GM21390 (cell line): ENCODE results near the gene TMIGD1.

ENCODE experiments used
- ATAC-seq: cut with Tn5 transposase; IDR thresholded peaks from one replicate; pipeline ENCODE4 v1.9.1; 2021; ENCODE audit not compliant: unreplicated experiment

The TMIGD1 gene

GRCh38 chr17:30333503-30334360 is at the start of gene TMIGD1:
TSS of gene TMIGD1 (minus strand) at chr17:30334057. CDS start at chr17:30332133, 1,924 bp downstream.
- no peak for ATAC-seq

- no peak for ATAC-seq
These were observed 48.5 kb upstream of the TMIGD1 start for GRCh38 chr17:30382345-30382744.

DNA sequence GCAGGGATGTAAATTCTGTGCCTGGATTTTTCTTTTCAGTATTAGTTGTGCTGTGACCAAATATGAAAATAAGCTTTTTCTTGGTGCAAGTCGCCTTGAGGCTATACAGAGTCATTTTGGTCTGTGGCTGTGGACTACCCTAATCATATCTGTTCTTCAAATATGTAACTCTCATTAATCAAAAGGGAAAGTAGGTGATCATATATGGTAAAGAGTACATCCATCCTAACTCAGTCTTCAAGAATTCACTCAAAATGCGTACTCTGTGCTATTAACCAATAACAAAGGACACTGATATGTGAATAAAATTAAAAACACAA is 47.4 kb upstream of the TMIGD1 start:
- no peak for ATAC-seq

DNA sequence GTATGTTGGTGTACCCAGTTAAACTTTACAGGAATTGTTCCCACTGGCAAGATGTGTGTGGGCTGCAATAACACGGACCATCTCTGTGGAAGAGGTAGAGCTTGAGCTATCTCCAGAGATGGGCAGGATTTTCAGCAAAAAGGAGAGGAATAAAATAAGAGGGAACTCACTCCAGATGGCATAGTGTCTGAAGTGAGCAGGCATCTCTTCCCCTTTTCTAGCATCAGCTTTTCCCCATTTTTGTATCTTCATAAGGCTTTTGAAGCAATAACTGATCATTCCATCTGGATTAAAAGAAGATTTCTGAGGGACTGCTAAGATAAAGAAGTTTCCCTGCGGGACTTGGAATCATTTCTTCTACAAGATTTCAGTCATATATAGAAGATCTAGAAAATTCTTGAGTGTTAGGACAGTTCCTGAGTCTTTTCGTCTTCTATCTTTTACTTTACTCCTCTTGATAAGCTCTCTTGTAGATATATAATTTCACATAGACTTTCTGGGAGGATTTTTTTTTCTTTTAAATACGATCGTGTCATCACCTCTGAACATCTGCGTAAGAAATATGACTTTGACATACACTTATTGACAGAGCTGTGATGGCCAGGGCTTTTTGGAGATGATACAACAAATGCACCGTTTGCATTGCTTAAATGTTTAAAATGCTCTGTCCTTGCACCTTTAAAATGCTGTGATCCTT is 46.9 kb upstream of the TMIGD1 start:
- no peak for ATAC-seq

DNA sequence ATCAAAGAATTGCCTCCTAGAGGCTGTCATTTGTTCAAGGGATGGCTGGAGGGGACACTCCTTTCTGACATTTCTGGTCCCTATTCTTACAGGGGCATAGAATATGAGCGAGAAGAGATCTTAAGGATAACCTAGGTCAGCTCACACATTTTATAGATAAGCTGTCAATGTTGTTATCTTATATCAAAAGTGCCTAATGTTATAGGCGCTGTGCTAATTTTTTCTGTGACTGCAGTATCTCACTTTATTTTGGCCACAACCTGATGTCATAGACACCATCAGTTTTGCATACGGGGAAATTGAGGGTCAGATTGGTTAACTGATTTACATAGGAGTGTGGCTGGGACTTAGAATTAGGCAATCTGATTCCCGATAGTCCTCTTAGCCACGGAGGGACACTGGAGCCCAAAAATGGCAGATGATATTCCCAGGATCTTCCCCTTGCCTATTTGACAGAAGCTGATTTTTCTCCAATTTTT is 46.1 kb upstream of the TMIGD1 start:
- no peak for ATAC-seq

- peak; percentile 9 for ATAC-seq
These were observed 45.5 kb upstream of the TMIGD1 start for GRCh38 chr17:30379303-30379902.

- peak; percentile 82 for ATAC-seq
These were observed 45.0 kb upstream of the TMIGD1 start, which contains the start of gene CPD for GRCh38 chr17:30378825-30379302. TSS of gene CPD (plus strand) at chr17:30378927. CDS start at chr17:30378981, 54 bp downstream.

DNA sequence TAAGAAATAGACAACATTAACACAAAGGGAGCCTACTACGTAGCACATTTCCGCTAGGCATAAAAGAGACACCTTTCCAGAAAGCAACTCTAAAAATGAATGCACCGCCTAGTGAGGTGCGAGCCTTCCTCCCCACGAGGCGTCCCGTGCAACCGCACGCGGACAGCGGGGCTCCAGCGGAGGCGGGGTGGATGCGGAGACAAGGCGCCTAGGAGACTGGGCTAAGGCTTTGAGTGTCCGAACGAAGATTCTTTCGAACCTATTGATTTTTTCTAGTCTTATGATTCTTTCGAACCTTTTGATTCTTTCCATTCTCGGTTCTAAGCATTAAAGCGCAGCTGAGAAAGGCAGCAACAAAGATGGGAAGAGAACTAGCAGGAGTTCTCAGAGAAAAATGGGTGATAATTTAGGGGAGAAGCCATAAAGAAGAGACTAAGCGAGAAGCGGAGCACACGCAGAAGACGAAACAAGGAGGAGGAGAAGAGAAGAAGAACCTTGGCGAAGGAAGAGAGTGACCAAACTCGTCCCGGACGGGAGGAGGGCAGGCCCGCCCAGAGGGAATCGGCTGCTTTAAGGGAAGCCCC is 44.5 kb upstream of the TMIGD1 start:
- ATAC-seq = no peak

GRCh38 chr17:30377574-30378240 is 43.9 kb upstream of the TMIGD1 start:
- no peak for ATAC-seq

- no peak for ATAC-seq
These were observed 43.0 kb upstream of the TMIGD1 start for GRCh38 chr17:30376621-30377452.

GRCh38 chr17:30375661-30376060 is 41.8 kb upstream of the TMIGD1 start:
- ATAC-seq = no peak

DNA sequence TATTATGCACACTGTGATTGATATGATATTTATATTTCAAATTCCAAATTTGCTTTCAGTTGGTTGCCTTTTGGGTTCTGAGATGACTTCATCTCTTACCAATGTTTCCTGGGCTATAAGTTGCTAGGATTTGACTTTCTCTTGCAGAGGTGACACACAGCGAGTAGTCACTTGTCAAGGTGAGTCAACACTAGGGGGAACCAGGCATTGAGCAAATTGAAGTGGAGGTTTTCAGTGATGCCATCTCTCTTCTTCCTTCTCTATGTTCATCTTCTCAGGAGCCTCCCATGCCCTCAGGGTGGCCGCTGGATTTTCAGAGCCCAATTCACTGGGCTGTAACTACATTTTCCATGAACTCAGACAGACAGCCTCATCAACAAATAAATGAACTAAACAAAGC is 38.9 kb upstream of the TMIGD1 start:
- ATAC-seq = no peak

DNA sequence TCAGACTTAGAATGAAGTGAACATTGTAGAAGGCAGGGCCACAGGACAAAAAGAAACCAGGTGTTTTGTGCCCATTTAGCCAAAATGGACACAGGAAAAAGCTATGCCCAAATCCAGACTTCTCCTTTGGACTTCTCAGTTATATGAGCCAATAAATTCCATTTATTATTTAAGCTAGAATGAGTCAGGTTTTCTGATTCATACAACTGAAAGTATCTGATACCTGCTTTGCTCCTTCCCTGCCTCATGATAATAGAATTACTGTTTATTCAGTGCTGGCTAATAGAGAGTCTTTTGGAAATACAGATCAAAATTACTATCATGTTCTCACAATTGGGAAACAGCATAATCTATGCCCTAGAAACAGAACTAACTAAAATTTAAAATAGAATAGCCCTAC is 36.1 kb upstream of the TMIGD1 start:
- ATAC-seq = no peak

- ATAC-seq = no peak
These were observed 35.3 kb upstream of the TMIGD1 start for GRCh38 chr17:30368912-30369720.

GRCh38 chr17:30366536-30366935 is 32.7 kb upstream of the TMIGD1 start:
- ATAC-seq = no peak

GRCh38 chr17:30363715-30364202 is 29.9 kb upstream of the TMIGD1 start:
- peak; percentile 84 for ATAC-seq

GRCh38 chr17:30361766-30362279 is 28.0 kb upstream of the TMIGD1 start:
- ATAC-seq = no peak

- no peak for ATAC-seq
These were observed 26.4 kb upstream of the TMIGD1 start for GRCh38 chr17:30360086-30360808.
